ENCODE data around the gene CPEB4. TPM values are rescaled to one million over a fixed set of nuclear protein-coding genes. Genes with fewer than 3 reads are reported as not detected.
A peak's percentile ranks its signal among the peaks of the same experiment; 100 is the strongest.

Gene CPEB4
- polyA plus RNA-seq, 6 donors from 2014 or later: 4.8 to 8.8 (median 6.0) TPM; not detected in 1

DNA sequence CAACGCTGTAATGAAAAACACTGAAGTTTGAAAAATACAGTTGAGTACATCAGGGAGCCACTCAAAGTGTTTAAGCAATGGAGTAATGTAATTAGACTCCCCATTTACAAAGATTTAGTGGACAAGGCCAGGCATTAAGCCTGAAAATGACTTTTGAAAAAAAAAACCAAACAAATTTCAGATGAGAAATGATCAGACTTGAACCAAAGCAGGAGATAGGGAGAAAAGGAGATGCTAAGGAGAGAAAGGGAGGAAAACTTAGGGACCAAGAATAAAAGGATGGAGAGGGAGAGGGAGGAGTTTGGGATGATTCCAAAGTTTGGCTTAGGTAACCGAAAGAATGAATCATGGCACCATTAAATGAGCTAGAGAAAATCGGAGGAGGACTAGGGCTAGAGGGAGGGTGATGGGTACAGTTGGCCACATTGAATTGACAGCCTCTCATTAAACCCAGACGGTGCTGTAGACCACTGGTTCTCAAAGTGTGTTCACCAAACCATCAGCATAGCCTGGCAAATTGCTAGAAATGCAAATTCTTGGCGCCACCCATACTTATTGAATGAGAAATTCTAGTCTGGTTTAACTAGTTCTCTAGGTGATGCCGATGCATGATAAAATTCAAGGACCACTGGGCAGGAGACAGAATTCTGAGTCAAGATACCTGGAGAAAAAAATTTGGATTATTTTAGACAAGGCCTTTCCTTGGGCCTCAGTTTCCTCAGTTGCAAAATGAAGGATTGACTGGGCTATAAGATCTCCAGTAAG is 6.2 kb upstream of the CPEB4 start:
- peaks cover 4 to 14% (median 8%) of the 10 kb centered on the region in 7 donors for H3K9me3 Mint-ChIP-seq
- DNase-seq: no peak
- H3K36me3 Mint-ChIP-seq: peaks cover 0 to 7% of the 10 kb centered on the region in 2 donors
- H3K27me3 Mint-ChIP-seq: no peaks in the 10 kb centered on the region
- no peak for ATAC-seq (ENCODE audit: low read depth in 2 of 2)
- peaks cover 33 to 44% (median 38%) of the 10 kb centered on the region in 3 donors for H3K4me1 Mint-ChIP-seq
- H3K27ac Mint-ChIP-seq: peak overlapping the region in 1 of 6 donors; percentile 5
- no peak overlapping the region for H3K4me3 Mint-ChIP-seq

DNA sequence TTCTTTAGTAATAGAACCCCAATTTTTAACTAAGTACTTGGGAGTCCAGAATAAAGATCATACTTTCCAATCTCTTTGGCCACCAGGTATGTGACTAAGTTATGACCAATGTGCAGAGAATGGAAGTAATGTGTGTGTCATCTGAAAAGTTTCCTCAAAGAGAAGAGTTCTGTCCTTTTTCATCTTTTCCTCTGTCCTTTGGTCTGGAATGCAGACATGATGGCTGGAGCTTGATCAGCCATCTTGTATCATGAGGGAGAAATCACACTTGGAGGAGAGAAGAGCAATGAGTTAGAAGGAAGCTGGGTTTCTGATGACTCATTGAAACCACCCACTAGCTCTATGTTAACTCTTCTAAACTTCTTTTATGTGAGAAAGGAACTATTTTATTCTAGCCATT is 5.5 kb upstream of the CPEB4 start:
- peaks cover 4 to 16% (median 10%) of the 10 kb centered on the region in 7 donors for H3K9me3 Mint-ChIP-seq
- H3K27me3 Mint-ChIP-seq: no peaks in the 10 kb centered on the region
- peaks cover 40 to 51% (median 42%) of the 10 kb centered on the region in 3 donors for H3K4me1 Mint-ChIP-seq
- ATAC-seq (ENCODE audit: low read depth in 2 of 2) (no peak), DNase-seq (no peak)
- H3K4me3 Mint-ChIP-seq: no peak overlapping the region
- H3K36me3 Mint-ChIP-seq: peaks cover 0 to 7% of the 10 kb centered on the region in 2 donors
- no peak overlapping the region for H3K27ac Mint-ChIP-seq

- Mint-ChIP-seq H3K27ac (peak overlapping the region in 1 of 6 donors; percentile 2), H3K4me3 (peak overlapping the region in 1 of 8 donors; percentile 12), H3K36me3 (peaks cover 0 to 7% of the 10 kb centered on the region in 2 donors), H3K27me3 (no peaks in the 10 kb centered on the region), H3K9me3 (peaks cover 6 to 16% (median 10%) of the 10 kb centered on the region in 7 donors), H3K4me1 (peaks cover 42 to 58% (median 46%) of the 10 kb centered on the region in 3 donors)
- no peak for DNase-seq
- no peak for ATAC-seq (ENCODE audit: low read depth in 2 of 2)
Observed at GRCh38 chr5:173883347-173883924, 4.7 kb upstream of the CPEB4 start.

- H3K9me3 Mint-ChIP-seq: peaks cover 6 to 16% (median 10%) of the 10 kb centered on the region in 7 donors
- DNase-seq (peak; percentile 33), ATAC-seq (ENCODE audit: low read depth in 2 of 2) (no peak)
- peak overlapping the region; percentile 1 to 94 (median 57) for H3K27ac Mint-ChIP-seq
- H3K27me3 Mint-ChIP-seq: no peaks in the 10 kb centered on the region
- H3K4me1 Mint-ChIP-seq: peaks cover 45 to 62% (median 49%) of the 10 kb centered on the region in 3 donors
- H3K4me3 Mint-ChIP-seq: peak overlapping the region; percentile 51 to 99 (median 79)
- H3K36me3 Mint-ChIP-seq: peaks cover 0 to 7% of the 10 kb centered on the region in 2 donors
Observed at GRCh38 chr5:173884402-173885053, 3.6 kb upstream of the CPEB4 start.

- Mint-ChIP-seq H3K27ac (peak overlapping the region; percentile 28 to 95 (median 89)), H3K9me3 (peaks cover 6 to 16% (median 10%) of the 10 kb centered on the region in 7 donors), H3K4me1 (peaks cover 50 to 65% (median 54%) of the 10 kb centered on the region in 3 donors), H3K4me3 (peak overlapping the region; percentile 51 to 99 (median 76)), H3K36me3 (peaks cover 0 to 7% of the 10 kb centered on the region in 2 donors), H3K27me3 (no peaks in the 10 kb centered on the region)
- ATAC-seq (ENCODE audit: low read depth in 2 of 2) (no peak), DNase-seq (no peak)
Observed at GRCh38 chr5:173885054-173885443, 3.1 kb upstream of the CPEB4 start.

GRCh38 chr5:173885475-173886010 is 2.6 kb upstream of the CPEB4 start:
- DNase-seq (peak; percentile 55), ATAC-seq (ENCODE audit: low read depth in 2 of 2) (peak in 1 of 2 donors; percentile 5)
- Mint-ChIP-seq H3K36me3 (peaks cover 0 to 7% of the 10 kb centered on the region in 2 donors), H3K27ac (peak overlapping the region; percentile 28 to 95 (median 86)), H3K4me3 (peak overlapping the region; percentile 57 to 99 (median 79)), H3K9me3 (peaks cover 6 to 16% (median 10%) of the 10 kb centered on the region in 7 donors), H3K4me1 (peaks cover 55 to 65% (median 59%) of the 10 kb centered on the region in 3 donors), H3K27me3 (no peaks in the 10 kb centered on the region)

- Mint-ChIP-seq H3K9me3 (peaks cover 6 to 16% (median 10%) of the 10 kb centered on the region in 7 donors), H3K36me3 (peaks cover 0 to 7% of the 10 kb centered on the region in 2 donors), H3K27me3 (no peaks in the 10 kb centered on the region), H3K4me3 (peak overlapping the region in 4 of 8 donors; percentile 57 to 99 (median 87)), H3K4me1 (peaks cover 60 to 71% (median 64%) of the 10 kb centered on the region in 3 donors), H3K27ac (peak overlapping the region in 4 of 6 donors; percentile 12 to 94 (median 76))
- ATAC-seq (ENCODE audit: low read depth in 2 of 2) (no peak), DNase-seq (no peak)
Observed at GRCh38 chr5:173886150-173886549, 2.0 kb upstream of the CPEB4 start.

GRCh38 chr5:173888473-173889131 is 453 bp downstream of the CPEB4 start:
- Mint-ChIP-seq H3K4me1 (peaks cover 63 to 83% (median 78%) of the 10 kb centered on the region in 3 donors), H3K27ac (peak overlapping the region; percentile 88 to 100 (median 98)), H3K27me3 (no peaks in the 10 kb centered on the region), H3K4me3 (peak overlapping the region; percentile 96 to 100 (median 99)), H3K9me3 (peaks cover 6 to 14% (median 10%) of the 10 kb centered on the region in 7 donors), H3K36me3 (no peaks in the 10 kb centered on the region)
- ATAC-seq (ENCODE audit: low read depth in 2 of 2): no peak
- peak; percentile 3 for DNase-seq

DNA sequence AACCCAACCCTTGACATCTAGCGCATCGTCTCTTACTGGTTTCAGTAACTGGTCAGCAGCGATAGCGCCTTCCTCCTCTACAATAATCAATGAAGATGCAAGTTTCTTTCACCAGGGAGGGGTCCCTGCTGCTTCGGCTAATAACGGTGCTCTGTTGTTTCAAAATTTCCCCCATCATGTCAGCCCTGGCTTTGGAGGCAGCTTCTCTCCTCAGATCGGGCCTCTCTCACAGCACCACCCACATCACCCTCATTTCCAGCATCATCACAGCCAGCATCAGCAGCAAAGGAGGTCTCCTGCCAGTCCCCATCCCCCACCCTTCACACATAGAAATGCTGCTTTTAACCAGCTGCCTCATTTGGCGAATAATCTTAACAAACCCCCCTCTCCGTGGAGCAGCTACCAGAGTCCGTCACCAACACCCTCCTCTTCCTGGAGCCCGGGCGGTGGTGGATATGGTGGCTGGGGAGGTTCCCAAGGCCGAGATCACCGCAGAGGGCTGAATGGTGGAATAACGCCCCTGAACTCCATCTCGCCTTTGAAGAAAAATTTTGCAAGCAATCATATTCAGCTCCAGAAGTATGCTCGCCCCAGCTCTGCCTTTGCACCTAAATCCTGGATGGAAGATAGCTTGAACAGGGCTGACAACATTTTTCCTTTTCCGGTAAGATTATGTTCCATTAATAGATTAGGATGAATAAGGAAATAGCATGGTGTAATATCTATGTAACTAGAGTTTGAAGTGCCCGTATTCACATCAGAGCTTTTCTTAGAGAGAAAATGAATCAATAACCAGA is 2.2 kb downstream of the CPEB4 start:
- H3K4me1 Mint-ChIP-seq: peaks cover 50 to 75% (median 74%) of the 10 kb centered on the region in 3 donors
- H3K4me3 Mint-ChIP-seq: peak overlapping the region; percentile 75 to 99 (median 97)
- H3K36me3 Mint-ChIP-seq: no peaks in the 10 kb centered on the region
- H3K9me3 Mint-ChIP-seq: peaks cover 6 to 14% (median 10%) of the 10 kb centered on the region in 7 donors
- H3K27me3 Mint-ChIP-seq: no peaks in the 10 kb centered on the region
- peak overlapping the region in 2 of 6 donors; percentile 7 to 69 for H3K27ac Mint-ChIP-seq
- DNase-seq: no peak
- no peak for ATAC-seq (ENCODE audit: low read depth in 2 of 2)

DNA sequence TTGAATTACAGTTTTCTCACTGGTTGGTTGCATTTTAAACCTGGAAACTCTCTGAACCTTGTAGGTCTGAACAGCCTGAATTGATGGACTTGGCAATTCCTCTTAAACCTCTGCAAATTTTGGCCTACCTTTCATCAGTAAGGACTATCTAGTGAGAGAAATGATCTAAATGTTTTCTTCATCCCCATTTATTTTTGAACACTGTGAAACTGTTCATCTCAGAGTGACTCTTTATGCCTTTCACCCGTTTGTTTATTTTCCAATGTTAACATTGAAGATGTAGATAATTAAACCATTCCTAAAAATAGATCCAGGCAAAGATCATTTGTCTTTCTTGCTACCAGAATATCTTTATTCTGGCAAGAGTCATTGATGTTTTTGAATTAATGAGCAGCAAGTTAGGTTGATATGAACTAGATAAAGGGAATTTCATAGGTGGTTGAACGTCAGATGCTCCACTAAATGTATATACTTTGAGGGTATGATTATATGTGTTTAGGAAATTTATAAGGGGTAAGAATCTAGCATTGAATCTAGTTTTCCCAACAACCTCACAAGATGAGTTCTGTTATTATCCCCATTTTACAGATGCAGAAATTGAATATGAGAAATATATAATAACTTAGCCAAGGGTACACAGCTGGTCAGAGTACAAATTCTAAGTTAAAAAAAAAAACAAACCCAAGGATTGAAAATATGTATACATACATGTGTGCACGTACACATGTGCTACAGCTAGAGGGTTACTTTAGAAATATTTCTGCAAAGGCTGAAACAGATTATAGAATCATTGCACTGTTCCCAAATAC is 3.4 kb downstream of the CPEB4 start:
- peaks cover 44 to 73% (median 70%) of the 10 kb centered on the region in 3 donors for H3K4me1 Mint-ChIP-seq
- peaks cover 0 to 8% (median 4%) of the 10 kb centered on the region in 7 donors for H3K9me3 Mint-ChIP-seq
- no peak overlapping the region for H3K27ac Mint-ChIP-seq
- peak overlapping the region; percentile 62 to 99 (median 87) for H3K4me3 Mint-ChIP-seq
- no peak for ATAC-seq (ENCODE audit: low read depth in 2 of 2)
- no peaks in the 10 kb centered on the region for H3K27me3 Mint-ChIP-seq
- DNase-seq: no peak
- H3K36me3 Mint-ChIP-seq: no peaks in the 10 kb centered on the region

- DNase-seq: no peak
- H3K27me3 Mint-ChIP-seq: no peaks in the 10 kb centered on the region
- no peaks in the 10 kb centered on the region for H3K9me3 Mint-ChIP-seq
- H3K36me3 Mint-ChIP-seq: no peaks in the 10 kb centered on the region
- peak overlapping the region in 4 of 8 donors; percentile 28 to 98 (median 57) for H3K4me3 Mint-ChIP-seq
- peaks cover 36 to 57% (median 55%) of the 10 kb centered on the region in 3 donors for H3K4me1 Mint-ChIP-seq
- peak overlapping the region in 1 of 6 donors; percentile 50 for H3K27ac Mint-ChIP-seq
- ATAC-seq (ENCODE audit: low read depth in 2 of 2): no peak
Observed at GRCh38 chr5:173893192-173893561, 5.0 kb downstream of the CPEB4 start.
